ENCODE data around the gene PVRIG. TPM values are rescaled to one million over a fixed set of nuclear protein-coding genes. Genes with fewer than 3 reads are reported as not detected.
"Not testable (repeated sequence)": the region's sequence is repeated elsewhere in the genome, so short reads cannot be mapped to it uniquely, and the experiment has no call there.

The PVRIG gene
- total RNA-seq, 2 experiments from 2014 or later = 70.5 to 71.8 TPM

DNA sequence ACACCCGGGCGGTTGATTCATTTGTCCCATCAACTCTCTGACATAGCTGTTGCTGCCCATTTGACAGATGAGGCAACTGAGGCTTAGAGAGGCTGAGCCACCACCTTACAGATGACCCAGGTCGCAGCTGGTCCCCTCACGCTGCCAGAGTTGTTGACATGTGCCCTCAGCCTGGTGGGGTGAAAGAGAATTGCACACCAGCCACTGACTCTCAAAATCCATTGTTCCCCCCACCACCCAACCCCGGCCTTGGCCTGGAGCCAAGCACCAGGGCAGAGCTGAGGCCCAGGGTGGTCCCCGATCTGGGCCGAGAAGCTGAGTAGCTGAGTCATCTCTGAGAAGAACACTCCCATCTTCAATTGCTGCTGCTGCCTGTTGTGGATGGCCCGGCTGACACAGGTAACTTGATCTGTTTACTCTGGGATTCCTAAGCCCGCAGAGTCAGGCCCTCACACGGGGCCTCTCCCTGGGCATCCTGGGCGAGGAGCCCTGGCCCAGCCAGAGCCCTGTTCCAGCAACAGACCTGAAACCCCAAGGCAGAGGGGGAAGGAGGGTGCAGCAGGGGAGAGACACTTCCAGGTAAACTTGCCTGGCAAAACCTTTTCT lies 27.5 kb downstream of the PVRIG start:
- Mint-ChIP-seq H3K9me3 (no peaks in the 10 kb centered on the region), H3K27ac (no peak overlapping the region), H3K4me1 (peaks cover 28% of the 10 kb centered on the region), H3K36me3 (ENCODE audit: low read depth) (no peaks in the 10 kb centered on the region), H3K27me3 (no peaks in the 10 kb centered on the region), H3K4me3 (no peak overlapping the region)
- ChIA-PET POLR2A (no interaction called here), CTCF (no interaction called here)
- DNase-seq = no peak

DNA sequence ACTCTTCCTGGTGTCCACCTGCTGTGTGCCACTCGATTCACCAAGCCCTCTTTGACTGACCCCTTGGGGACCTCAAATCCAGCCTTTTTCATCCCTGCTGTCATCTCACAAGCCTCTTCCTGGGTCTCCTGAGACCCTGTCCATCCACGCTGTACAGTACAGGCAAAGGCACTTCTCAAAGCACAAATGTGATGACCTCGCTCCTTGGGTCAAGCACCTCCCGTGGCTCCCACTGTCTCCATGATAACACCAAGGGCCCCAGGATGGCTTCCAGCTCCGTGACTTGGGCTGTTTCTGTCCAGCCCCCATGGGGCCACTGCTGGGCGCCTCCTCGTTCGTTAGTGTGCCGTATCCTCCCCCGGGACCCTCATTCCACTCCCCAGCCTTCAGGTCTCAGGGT lies 28.7 kb downstream of the PVRIG start:
- Mint-ChIP-seq H3K27ac (no peak overlapping the region), H3K4me1 (peaks cover 16% of the 10 kb centered on the region), H3K9me3 (no peaks in the 10 kb centered on the region), H3K36me3 (ENCODE audit: low read depth) (no peaks in the 10 kb centered on the region), H3K27me3 (no peaks in the 10 kb centered on the region), H3K4me3 (no peak overlapping the region)
- ChIA-PET CTCF (no interaction called here), POLR2A (no interaction called here)
- no peak for DNase-seq

DNA sequence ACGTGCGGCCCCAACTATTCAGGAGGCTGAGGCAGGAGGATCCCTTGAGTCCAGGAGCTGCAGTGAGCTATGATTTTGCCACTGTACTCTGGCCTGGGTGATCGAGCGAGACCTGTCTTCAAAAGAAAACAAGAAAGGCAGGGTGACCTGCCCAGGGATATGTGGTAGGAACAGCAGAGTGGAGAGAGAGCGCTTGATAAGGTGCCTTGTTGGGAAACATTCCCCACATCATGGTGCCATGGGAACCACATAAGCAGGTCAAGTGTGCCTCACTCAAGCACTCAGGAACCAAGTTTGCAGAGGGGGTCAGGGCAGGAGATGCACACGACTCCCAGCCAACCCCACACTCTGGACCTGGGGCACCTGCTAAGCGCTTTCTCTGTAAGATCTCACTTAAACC lies 37.3 kb downstream of the PVRIG start:
- no peak for DNase-seq
- H3K27me3 Mint-ChIP-seq = no peaks in the 10 kb centered on the region
- CTCF ChIA-PET = no interaction called here
- no peak overlapping the region for H3K4me3 Mint-ChIP-seq
- POLR2A ChIA-PET = no interaction called here
- H3K27ac Mint-ChIP-seq = no peak overlapping the region
- no peaks in the 10 kb centered on the region for H3K36me3 Mint-ChIP-seq (ENCODE audit: low read depth)
- H3K9me3 Mint-ChIP-seq = no peaks in the 10 kb centered on the region
- H3K4me1 Mint-ChIP-seq = no peaks in the 10 kb centered on the region

DNA sequence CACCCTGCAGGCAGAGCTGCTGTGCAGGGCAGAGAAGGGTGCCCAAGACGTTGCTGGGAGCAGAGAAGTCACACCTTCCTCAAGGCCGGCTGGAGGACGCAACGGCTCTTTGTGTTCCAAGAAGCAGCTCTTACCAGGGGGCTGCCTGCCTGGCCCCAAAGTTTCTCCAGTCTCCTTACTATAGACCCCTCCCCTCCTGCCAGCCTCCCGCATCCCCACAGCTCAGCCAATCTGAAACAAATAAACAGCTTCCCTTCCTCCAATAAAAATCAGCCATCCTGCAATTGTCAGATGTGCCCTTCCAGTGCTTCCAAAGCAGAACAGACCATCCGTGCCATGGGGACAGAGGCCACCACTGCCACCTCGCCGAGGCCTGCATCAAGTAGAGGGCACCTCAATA lies 40.2 kb downstream of the PVRIG start:
- CTCF ChIA-PET; H3K9me3 Mint-ChIP-seq; H3K4me3 Mint-ChIP-seq; POLR2A ChIA-PET; H3K27me3 Mint-ChIP-seq; DNase-seq; H3K4me1 Mint-ChIP-seq; H3K36me3 Mint-ChIP-seq (ENCODE audit: low read depth); H3K27ac Mint-ChIP-seq: not testable (repeated sequence)

DNA sequence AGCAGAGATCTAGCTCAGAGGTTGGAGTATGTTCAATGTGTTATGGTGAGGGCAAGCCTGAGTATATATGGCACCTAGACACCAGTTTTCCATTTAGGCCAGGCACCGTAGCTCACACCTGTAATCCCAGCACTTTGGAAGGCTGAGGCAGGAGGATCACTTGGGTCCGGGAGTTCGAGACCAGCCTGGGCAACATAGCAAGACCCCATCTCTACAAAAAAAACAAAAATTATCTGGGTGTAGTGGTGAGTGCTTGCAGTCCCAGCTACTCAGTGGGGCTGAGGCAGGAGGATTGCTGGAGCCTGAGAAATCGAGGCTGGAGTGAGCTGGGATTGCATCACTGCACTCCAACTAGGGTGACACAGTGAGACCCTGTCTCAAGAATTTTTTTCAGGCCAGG lies 43.1 kb downstream of the PVRIG start:
- CTCF ChIA-PET; H3K27ac Mint-ChIP-seq; H3K9me3 Mint-ChIP-seq; H3K4me1 Mint-ChIP-seq; H3K4me3 Mint-ChIP-seq; DNase-seq; H3K27me3 Mint-ChIP-seq; H3K36me3 Mint-ChIP-seq (ENCODE audit: low read depth): not testable (repeated sequence)
- POLR2A ChIA-PET = interaction anchor here (1.0 kb wide), 1 partner anchor 10 kb away, joined by 4 read pairs; no protein-coding TSS in a partner anchor

DNA sequence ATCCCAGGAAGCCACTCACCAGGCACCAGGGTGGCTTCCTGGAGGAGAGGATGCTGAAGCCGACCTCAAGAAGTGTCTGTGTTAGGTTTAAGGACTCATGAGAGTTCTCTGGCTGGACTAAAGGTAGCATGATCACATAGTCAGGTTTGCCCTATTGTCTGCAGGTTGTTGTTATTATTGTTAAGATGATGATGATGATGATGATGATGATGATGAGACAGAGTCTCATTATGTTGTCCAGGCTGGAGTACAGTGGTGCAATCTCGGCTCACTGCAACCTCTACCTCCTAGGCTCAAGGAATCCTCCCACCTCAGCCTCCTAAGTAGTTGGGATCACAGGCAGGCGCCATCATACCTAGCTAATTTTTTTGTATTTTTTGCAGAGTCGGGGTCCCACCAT lies 44.5 kb downstream of the PVRIG start:
- H3K9me3 Mint-ChIP-seq; CTCF ChIA-PET; H3K36me3 Mint-ChIP-seq (ENCODE audit: low read depth); H3K27ac Mint-ChIP-seq; H3K27me3 Mint-ChIP-seq; H3K4me3 Mint-ChIP-seq; DNase-seq; POLR2A ChIA-PET; H3K4me1 Mint-ChIP-seq: not testable (repeated sequence)

DNA sequence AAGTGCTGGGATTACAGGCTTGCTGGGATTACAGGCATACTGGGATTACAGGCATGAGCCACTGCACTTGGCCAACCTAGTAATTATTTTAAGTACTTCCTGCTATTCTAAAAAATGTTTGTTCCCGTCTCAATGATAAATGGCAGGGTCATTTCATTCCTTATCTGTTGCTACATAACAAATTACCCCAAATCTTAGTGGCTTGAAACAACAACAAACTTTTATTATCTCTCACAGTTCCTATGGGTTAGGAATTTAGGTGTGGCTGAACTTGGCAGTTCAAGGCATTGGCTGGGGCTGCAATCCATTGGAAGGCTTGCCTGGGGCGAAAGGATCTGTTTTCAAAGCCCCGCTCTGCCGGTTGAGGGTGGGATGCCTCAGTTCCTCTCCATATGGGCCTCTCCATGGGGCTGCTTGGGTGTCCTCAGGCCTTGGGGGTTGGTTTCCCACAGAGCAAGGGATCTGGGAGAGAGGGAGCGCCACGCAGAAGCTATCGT lies 45.0 kb downstream of the PVRIG start:
- not testable (repeated sequence) for H3K9me3 Mint-ChIP-seq, H3K27me3 Mint-ChIP-seq

DNA sequence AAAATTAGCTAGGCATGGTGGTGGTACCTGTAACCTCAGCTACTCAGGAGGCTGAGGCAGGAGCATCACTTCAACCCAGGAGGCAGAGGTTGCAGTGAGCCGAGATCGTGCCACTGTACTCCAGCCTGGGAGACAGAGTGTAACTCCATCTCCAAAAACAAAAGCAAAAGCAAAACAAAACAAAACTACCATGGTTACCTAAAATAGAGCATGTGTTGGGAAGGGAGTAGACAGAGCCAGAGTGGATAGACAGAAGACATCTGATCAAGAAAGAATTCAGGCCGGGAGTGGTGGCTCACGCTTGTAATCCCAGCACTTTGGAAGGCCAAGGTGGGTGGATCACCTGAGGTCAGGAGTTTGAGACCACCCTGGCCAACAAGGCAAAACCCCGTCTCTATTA lies 46.1 kb downstream of the PVRIG start:
- DNase-seq; H3K36me3 Mint-ChIP-seq (ENCODE audit: low read depth); H3K27ac Mint-ChIP-seq; POLR2A ChIA-PET; CTCF ChIA-PET; H3K27me3 Mint-ChIP-seq; H3K4me1 Mint-ChIP-seq; H3K4me3 Mint-ChIP-seq; H3K9me3 Mint-ChIP-seq: not testable (repeated sequence)

More for the DNA sequence above, 45.0 kb downstream of the PVRIG start:
- H3K36me3 Mint-ChIP-seq (ENCODE audit: low read depth); H3K27ac Mint-ChIP-seq; CTCF ChIA-PET; H3K4me3 Mint-ChIP-seq; H3K4me1 Mint-ChIP-seq; POLR2A ChIA-PET; DNase-seq: not testable (repeated sequence)

DNA sequence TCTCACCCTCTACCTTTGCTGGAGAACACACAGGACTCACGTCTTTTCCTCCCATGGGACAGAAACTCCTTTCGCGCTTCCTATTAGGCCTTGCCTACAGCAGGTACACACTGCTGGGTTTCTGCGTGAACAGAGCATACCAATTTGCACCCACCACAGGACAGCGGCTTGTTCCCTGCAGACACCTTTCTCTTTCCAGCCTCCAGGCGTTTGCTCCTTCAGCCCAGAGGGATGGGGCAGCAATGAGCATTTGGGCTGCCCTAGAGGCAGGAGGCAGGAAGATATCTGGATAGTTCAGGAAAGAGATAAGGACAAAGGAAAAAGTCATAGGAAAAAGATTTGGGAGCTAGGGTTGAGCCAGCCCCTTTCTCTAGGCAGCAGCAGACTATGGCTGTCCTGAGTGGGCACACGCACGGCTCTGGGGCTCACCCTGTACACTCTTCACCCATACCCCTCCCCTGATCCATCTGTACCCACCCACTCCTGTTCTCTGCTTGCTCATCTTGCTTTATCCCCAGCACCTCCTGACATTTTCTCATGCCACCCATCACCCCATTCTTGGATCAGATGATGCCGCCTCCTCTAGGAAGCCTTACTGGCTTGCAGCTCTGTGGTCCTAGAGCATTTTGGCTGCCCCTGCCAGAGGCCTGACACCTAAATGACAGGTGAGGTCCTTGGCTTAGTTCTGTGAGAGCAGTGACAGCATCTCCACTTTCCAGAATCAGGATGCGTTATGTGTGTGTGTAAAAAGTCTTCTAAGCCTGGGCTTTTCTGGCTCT lies 47.0 kb downstream of the PVRIG start:
- Mint-ChIP-seq H3K4me3 (no peak overlapping the region), H3K27me3 (no peaks in the 10 kb centered on the region), H3K4me1 (peaks cover 14% of the 10 kb centered on the region), H3K36me3 (ENCODE audit: low read depth) (no peaks in the 10 kb centered on the region), H3K27ac (no peak overlapping the region), H3K9me3 (no peaks in the 10 kb centered on the region)
- no peak for DNase-seq
- ChIA-PET POLR2A (no interaction called here), CTCF (no interaction called here)

DNA sequence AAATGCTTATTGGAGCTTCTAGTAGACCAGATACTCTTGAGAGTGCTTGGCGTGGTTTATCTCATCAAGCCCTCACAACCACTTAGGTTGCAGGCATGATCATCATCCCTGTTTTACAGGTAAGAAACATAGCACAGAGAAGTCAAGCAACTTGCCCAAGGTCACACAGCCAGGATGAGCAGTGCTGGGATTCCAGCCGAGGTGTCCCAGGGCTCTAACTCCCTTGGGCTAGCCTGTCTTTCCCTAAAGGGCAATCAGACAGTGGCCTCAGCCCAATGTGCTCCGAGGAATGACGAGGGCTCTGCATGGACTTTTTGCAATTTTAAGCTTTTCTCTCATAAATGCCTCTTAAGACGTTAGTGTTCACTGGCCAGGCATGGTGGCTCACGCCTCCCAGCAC lies 47.9 kb downstream of the PVRIG start:
- POLR2A ChIA-PET = no interaction called here
- Mint-ChIP-seq H3K4me1 (peaks cover 17% of the 10 kb centered on the region), H3K27ac (no peak overlapping the region), H3K9me3 (no peaks in the 10 kb centered on the region), H3K27me3 (no peaks in the 10 kb centered on the region), H3K36me3 (ENCODE audit: low read depth) (no peaks in the 10 kb centered on the region), H3K4me3 (no peak overlapping the region)
- no peak for DNase-seq
- CTCF ChIA-PET = interaction anchor here (0.7 kb wide), 1 partner anchor 127 kb away, joined by 3 read pairs; no protein-coding TSS in a partner anchor

DNA sequence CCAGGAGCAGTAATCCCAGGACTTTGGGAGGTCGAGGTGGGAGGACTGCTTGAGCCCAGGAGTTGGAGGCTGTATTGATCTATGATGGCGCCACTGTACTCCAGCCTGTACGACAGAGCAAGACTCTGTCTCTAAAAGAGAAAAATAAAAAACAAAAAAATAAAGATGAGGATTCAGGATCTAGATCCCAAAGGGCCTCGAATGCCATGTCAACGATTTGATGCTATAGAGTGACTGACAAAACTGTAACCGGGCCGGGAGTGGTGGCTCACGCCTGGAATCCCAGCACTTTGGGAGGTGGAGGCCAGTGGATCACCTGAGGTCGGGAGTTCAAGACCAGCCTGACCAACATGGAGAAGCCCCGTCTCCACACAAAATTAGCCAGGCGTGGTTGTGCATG lies 49.1 kb downstream of the PVRIG start:
- DNase-seq; H3K36me3 Mint-ChIP-seq (ENCODE audit: low read depth); CTCF ChIA-PET; H3K9me3 Mint-ChIP-seq; H3K4me3 Mint-ChIP-seq; H3K27me3 Mint-ChIP-seq; H3K27ac Mint-ChIP-seq; POLR2A ChIA-PET: not testable (repeated sequence)
- H3K4me1 Mint-ChIP-seq = peaks cover 17% of the 10 kb centered on the region

DNA sequence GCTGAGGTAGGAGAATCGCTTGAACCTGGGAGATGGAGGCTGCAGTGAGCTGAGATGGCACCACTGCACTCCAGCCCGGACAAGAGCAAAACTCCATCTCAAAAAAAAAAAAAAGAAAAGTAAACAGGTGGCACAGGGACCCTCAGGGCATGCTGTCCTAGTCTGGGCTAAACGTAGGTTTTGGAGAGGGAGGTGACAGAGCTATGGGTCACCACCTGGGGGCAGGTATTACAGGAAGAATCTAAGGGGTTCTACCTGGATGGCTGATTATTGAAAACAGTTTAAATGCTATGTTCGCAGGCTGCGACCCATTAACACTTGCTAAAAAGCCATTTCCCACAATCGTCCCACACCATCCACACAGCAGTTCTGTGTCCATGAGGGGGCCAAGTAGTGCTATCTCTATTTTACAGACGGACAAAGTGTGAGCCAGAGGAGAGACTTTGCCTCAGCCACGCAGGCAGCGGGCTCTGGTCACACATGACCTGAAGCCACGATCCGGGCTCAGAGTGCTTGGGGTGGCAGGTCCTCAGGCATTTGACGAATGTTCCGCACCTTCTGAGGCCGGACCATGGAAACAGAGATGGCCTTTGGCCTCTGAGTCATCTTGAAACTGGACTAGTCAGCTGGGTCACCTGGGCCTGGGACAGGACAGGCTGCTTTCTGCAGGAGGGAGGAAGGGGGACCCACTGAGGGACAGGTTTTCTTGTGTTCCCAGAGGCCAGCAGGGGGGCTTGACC lies 49.7 kb downstream of the PVRIG start:
- H3K36me3 Mint-ChIP-seq (ENCODE audit: low read depth); H3K4me3 Mint-ChIP-seq; H3K9me3 Mint-ChIP-seq; H3K27ac Mint-ChIP-seq; POLR2A ChIA-PET; H3K27me3 Mint-ChIP-seq; DNase-seq; CTCF ChIA-PET: not testable (repeated sequence)
- H3K4me1 Mint-ChIP-seq = peaks cover 16% of the 10 kb centered on the region

DNA sequence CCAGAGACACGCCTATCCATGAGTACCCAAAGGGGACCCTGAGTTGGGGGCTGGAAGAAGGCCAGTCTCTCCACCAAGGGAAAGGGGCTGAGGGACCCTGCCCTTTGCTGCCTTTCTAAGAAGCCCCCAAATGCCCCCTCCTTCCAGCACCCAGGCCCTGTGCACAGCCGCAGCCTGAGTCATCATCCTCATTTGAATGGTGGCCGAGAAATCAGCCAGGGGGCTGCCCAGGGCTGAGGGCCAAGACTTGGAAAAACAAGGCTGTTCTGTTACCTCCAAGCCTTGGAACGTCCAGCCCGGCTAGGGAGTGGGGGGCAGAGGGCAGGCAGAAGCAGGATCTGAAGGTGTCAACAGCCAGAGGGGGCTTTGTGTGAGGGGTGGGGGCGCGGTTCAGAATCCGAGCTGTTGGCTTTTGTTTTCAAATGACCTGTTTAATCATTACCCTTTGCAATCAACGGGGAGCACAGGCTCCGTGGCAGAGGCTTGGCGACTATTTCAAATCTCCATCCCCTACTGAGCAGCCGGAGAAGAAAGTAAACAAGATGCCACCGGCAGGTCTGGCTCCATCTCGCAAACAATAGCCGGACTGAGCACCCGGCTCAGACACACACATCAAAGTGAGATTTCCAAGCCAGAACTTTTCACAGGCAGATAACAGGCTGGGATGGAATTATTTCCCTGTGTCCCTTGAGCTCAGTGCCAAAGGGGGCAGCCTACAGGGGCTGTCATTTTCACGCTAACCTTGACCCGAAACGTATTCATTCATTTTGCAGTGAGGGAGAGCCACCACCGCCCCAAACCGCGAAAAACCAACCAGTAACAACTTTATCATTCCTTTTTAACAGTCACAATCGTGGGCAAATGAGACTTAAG lies 50.5 kb downstream of the PVRIG start:
- POLR2A ChIA-PET; CTCF ChIA-PET; H3K9me3 Mint-ChIP-seq; H3K27ac Mint-ChIP-seq; DNase-seq; H3K36me3 Mint-ChIP-seq (ENCODE audit: low read depth); H3K27me3 Mint-ChIP-seq: not testable (repeated sequence)
- H3K4me3 Mint-ChIP-seq = peak overlapping the region; percentile 66
- H3K4me1 Mint-ChIP-seq = peaks cover 19% of the 10 kb centered on the region
